HepG2 (cell line): ENCODE measurements around the gene CDC42EP5. TPM values are rescaled to one million over a fixed set of nuclear protein-coding genes. Genes with fewer than 3 reads are reported as not detected.

ENCODE experiments used
- ATAC-seq: fragments of 200-7000 bp; cut with Tn5 transposase; 3 replicates; pipeline ENCODE4 v1.9.1; 2020; ENCODE audit warnings: mild to moderate bottlenecking, moderate library complexity
- BruUV-seq: library from RNA; stranded (reverse); fragments of 400-500 nt; replicated peaks from 2 replicates; lab custom pipeline; 2021; lab: Mats Ljungman, UMichigan
- CTCF ChIA-PET: fragments of 300-600 bp; formaldehyde crosslinking; extraction: SDS; loops from one replicate; lab custom pipeline; 2021; ENCODE audit warnings: low total read pairs, inconsistent platforms, low intra/inter-chr PET ratio; lab: Yijun Ruan, JAX
- POLR2A ChIA-PET: fragments of 350-600 bp; sonication (Branson Sonifier 250); formaldehyde crosslinking; loops from one replicate; lab custom pipeline; 2020; ENCODE audit warnings: antibody characterized with exemption, inconsistent platforms; lab: Yijun Ruan, JAX
- DNase-seq: peaks from one replicate; pipeline ENCODE4 v3.0.0-alpha.2; 2015; ENCODE audit warnings: low spot score
- FAIRE-seq: peaks from 3 replicates; lab custom pipeline; 2011; peaks lifted over from hg19 to GRCh38; lab: Jason Lieb, UNC
- H2AFZ ChIP-seq: one replicate; pipeline ENCODE4 v1.6.1; 2011; ENCODE audit warnings: low read length, inconsistent platforms
- H3K27ac ChIP-seq: fragments of 300-600 bp; 3 replicates; pipeline ENCODE4 v1.8.0; 2011; ENCODE audit warnings: mixed run types, mild to moderate bottlenecking, mixed read lengths, low read length, inconsistent platforms; ENCODE audit not compliant: insufficient read depth; ENCODE audit errors: extremely low read length
- H3K27me3 ChIP-seq, 2 experiments: fragments of 200-600 bp in 1 of 2; 2 replicates in 1 of 2; 3 replicates in 1 of 2; pipeline versions ENCODE4 v1.6.0 to v1.8.0; 2011; ENCODE audit warnings: low read length in 2 of 2, mild to moderate bottlenecking in 2 of 2, moderate library complexity in 2 of 2, inconsistent platforms in 1 of 2; ENCODE audit not compliant: insufficient read depth in 2 of 2, control insufficient read depth in 1 of 2
- H3K36me3 ChIP-seq, 2 experiments: fragments of 200-600 bp in 1 of 2; replicated peaks in 1 of 2; 2 replicates in 1 of 2; 3 replicates in 1 of 2; pipeline versions ENCODE4 v1.5.1 to v1.8.0; 2011; ENCODE audit warnings: low read length in 2 of 2, inconsistent platforms in 1 of 2; ENCODE audit not compliant: insufficient read depth in 2 of 2, control insufficient read depth in 1 of 2
- H3K4me1 ChIP-seq: 2 replicates; pipeline ENCODE4 v1.5.1; 2012; ENCODE audit warnings: low read length, inconsistent platforms; ENCODE audit not compliant: insufficient read depth
- H3K4me2 ChIP-seq: 2 replicates; pipeline ENCODE4 v1.6.0; 2011; ENCODE audit warnings: low read depth, low read length, inconsistent platforms
- H3K4me3 ChIP-seq, 3 experiments: fragments of 200-600 bp in 1 of 3; sonication (generic), shearing (Covaris generic) in 1 of 3; replicated peaks in 1 of 3; 2 replicates each; pipeline ENCODE4 v1.5.1; 2011 to 2016; ENCODE audit warnings: low read length in 3 of 3, inconsistent platforms in 2 of 3, low read depth in 2 of 3, mild to moderate bottlenecking in 2 of 3, control low read depth in 1 of 3, mixed read lengths in 1 of 3; ENCODE audit not compliant: insufficient read depth in 1 of 3
- H3K79me2 ChIP-seq: one replicate; pipeline ENCODE4 v1.6.1; 2011; ENCODE audit warnings: low read length, inconsistent platforms; ENCODE audit not compliant: insufficient read depth
- H3K9ac ChIP-seq: 2 replicates; pipeline ENCODE4 v1.6.0; 2011; ENCODE audit warnings: mild to moderate bottlenecking, low read depth, low read length, inconsistent platforms; ENCODE audit not compliant: insufficient read depth
- H3K9me3 ChIP-seq: 2 replicates; pipeline ENCODE4 v1.5.1; 2012; ENCODE audit warnings: mild to moderate bottlenecking, low read length
- H4K20me1 ChIP-seq: 2 replicates; pipeline ENCODE4 v1.6.0; 2011; ENCODE audit warnings: inconsistent platforms, mild to moderate bottlenecking, low read length, moderate library complexity; ENCODE audit not compliant: insufficient read depth
- BHLHE40 ChIP-seq: IDR thresholded peaks from 2 replicates; pipeline ENCODE4 v1.6.1; 2011; ENCODE audit warnings: low read length, improper control_type of control experiment
- CREB1 ChIP-seq, 2 experiments: fragments of 450-650 bp in 1 of 2; IDR thresholded peaks; 2 replicates each; pipeline ENCODE4 v1.6.1; 2016 to 2017; ENCODE audit warnings: control low read depth in 1 of 2, mild to moderate bottlenecking in 1 of 2, missing compliant biosample characterization in 1 of 2, missing genetic modification characterization in 1 of 2
- ELF4 ChIP-seq: sonication (generic); formaldehyde crosslinking; IDR thresholded peaks from 2 replicates; pipeline ENCODE4 v1.5.0; 2020; ENCODE audit warnings: missing genetic modification reagents, mild to moderate bottlenecking, moderate library complexity, borderline replicate concordance
- GATAD2A ChIP-seq: IDR thresholded peaks from 2 replicates; pipeline ENCODE4 v1.6.1; 2016
- MXI1 ChIP-seq: IDR thresholded peaks from 3 replicates; pipeline ENCODE4 v1.6.1; 2012; ENCODE audit warnings: low read depth, low read length, inconsistent platforms, borderline replicate concordance
- RARA ChIP-seq: IDR thresholded peaks from 2 replicates; pipeline ENCODE4 v1.6.1; 2016; ENCODE audit warnings: missing genetic modification reagents, missing compliant biosample characterization
- RBFOX2 ChIP-seq: fragments of 200-400 bp; formaldehyde crosslinking; IDR thresholded peaks from 2 replicates; pipeline ENCODE4 v1.6.1; 2017; ENCODE audit warnings: low read depth, mild to moderate bottlenecking, low read length
- RBM22 ChIP-seq: fragments of 200-400 bp; formaldehyde crosslinking; optimal IDR thresholded peaks from 2 replicates; pipeline ENCODE3; 2017; ENCODE audit warnings: mild to moderate bottlenecking, low read length, moderate library complexity
- REPIN1 ChIP-seq: sonication (generic); formaldehyde crosslinking; IDR thresholded peaks from 2 replicates; pipeline ENCODE4 v1.8.0; 2022; ENCODE audit warnings: missing genetic modification reagents, low read depth, mild to moderate bottlenecking, borderline replicate concordance
- ZBTB38 ChIP-seq: sonication (generic); formaldehyde crosslinking; IDR thresholded peaks from 2 replicates; pipeline ENCODE4 v1.5.1; 2020; ENCODE audit warnings: mild to moderate bottlenecking, missing genetic modification reagents
- ZNF260 ChIP-seq: sonication (generic); formaldehyde crosslinking; IDR thresholded peaks from 2 replicates; pipeline ENCODE4 v1.4.0; 2020; ENCODE audit warnings: missing genetic modification reagents, low read depth, mild to moderate bottlenecking, borderline replicate concordance
- ZNF451 ChIP-seq: sonication (generic); formaldehyde crosslinking; IDR thresholded peaks from 2 replicates; pipeline ENCODE4 v1.5.0; 2020; ENCODE audit warnings: mild to moderate bottlenecking, missing genetic modification reagents
- WGBS: methylation state at CpG from one replicate; pipeline ENCODE4 v1.1.6; 2017; ENCODE audit warnings: low lambda C conversion rate; 5-methylcytosine and 5-hydroxymethylcytosine counted together
- in situ Hi-C: cut with HindIII; loops from 2 replicates; pipeline ENCODE4 v1.10.0; 2017; ENCODE audit warnings: low pct_unique_long_range_greater_than_20kb; ENCODE audit not compliant: extremely low pct_ligation_motif_present
- intact Hi-C: fragments of 100-400 bp; cut with micrococcal nuclease; formaldehyde crosslinking; loops from one replicate; pipeline ENCODE4 v1.10.0; 2022; ENCODE audit not compliant: unreplicated experiment
- polyA plus RNA-seq, 8 experiments: library from polyadenylated mRNA; depleted of rRNA in 3 of 8; stranded (reverse) in 7 of 8; unstranded in 1 of 8; fragments of >200 nt; fragmentation: Illumina TruSeq in 4 of 8; extraction: Trizol in 4 of 8; gene quantifications; 2 replicates each; pipeline versions ENCODE4 v1.2.1 to v1.2.3, GENCODE V29; 2011 to 2016; ENCODE audit warnings: low read depth in 4 of 8, missing spikeins in 1 of 8, mixed read lengths in 1 of 8; ENCODE audit not compliant: insufficient read depth in 1 of 8
- total RNA-seq, 5 experiments: library from RNA; depleted of rRNA; stranded (reverse); fragments of >200 nt; fragmentation: Illumina TruSeq; extraction: Trizol; gene quantifications; 2 replicates each; pipeline ENCODE4 v1.2.3, GENCODE V29; 2016; ENCODE audit warnings: low read depth in 1 of 5
- TF ChIP-seq, protein P1 (sequence below): sonication (generic); formaldehyde crosslinking; conservative IDR thresholded peaks from 2 replicates; pipeline ENCODE4 v1.8.0; 2022; ENCODE audit warnings: missing genetic modification reagents
- TF ChIP-seq, protein P2 (sequence below): sonication (generic); formaldehyde crosslinking; IDR thresholded peaks from 2 replicates; pipeline ENCODE4 v1.5.1; 2020; ENCODE audit warnings: mild to moderate bottlenecking, missing genetic modification reagents, moderate library complexity
- TF ChIP-seq, protein P3 (sequence below): sonication (generic); formaldehyde crosslinking; IDR thresholded peaks from 2 replicates; pipeline ENCODE4 v1.4.0; 2020; ENCODE audit warnings: missing genetic modification reagents, borderline replicate concordance

The CDC42EP5 gene
- total and polyA plus RNA-seq, 2 of the 13 experiments (the other 11 are each of a cell fraction or from before 2014, with no cell fraction given), result 0.41 to 1.6 TPM

DNA sequence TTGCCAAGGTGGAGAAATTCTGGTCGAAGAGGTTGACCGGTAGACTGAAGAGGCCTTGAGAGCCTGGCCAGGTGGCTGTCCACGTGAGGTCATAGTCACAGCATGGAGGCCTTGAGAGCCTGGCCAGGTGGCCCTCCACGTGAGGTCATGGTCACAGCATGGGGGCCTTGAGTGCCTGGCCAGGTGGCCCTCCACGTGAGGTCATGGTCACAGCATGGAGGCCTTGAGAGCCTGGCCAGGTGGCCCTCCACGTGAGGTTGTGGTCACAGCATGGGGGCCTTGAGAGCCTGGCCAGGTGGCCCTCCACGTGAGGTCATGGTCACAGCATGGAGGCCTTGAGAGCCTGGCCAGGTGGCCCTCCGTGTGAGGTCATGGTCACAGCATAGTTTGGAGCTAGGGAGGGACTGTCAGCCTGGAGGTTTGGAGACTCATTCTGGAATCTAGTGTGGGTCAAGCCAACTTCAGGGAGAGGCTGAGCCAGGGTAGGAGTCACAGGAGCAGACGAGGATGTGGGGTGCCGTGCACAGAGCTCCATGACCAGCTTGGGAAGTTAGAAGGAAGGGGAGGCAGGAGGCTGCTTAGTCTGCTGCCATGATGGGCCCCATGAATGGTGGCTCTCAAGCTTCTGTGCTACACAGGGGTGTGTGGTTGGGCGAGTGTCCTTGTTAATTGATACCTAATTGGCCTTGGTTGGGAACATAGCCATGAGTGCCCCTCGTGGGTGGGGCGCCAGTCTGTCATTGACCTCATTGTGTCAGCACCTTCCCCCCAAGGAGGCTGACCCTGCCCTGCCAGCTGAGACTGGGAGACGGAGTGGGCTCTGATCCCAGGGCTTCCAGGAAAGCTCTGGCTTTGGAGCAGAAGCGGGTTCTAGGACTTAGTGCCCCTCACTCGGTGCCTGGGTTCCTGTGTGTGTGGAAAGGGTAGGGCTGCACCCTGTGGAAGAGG lies 13.5 kb downstream of the CDC42EP5 start:
- Histone ChIP-seq H3K4me3 (no peak overlapping the region), H3K9ac (no peak overlapping the region), H3K4me1 (peaks cover 21% of the 10 kb centered on the region), H3K27me3 (no peaks in the 10 kb centered on the region), H4K20me1 (peaks cover 10% of the 10 kb centered on the region; the same call in 1 of the 2 replicates), H2AFZ (no peak overlapping the region), H3K27ac (no peak overlapping the region), H3K79me2 (peaks cover 12% of the 10 kb centered on the region), H3K9me3 (no peaks in the 10 kb centered on the region), H3K36me3 (peaks cover 35 to 60% of the 10 kb centered on the region in 2 experiments), H3K4me2 (no peak overlapping the region)
- CTCF ChIA-PET, result no interaction called here
- no TSS peak for BruUV-seq
- no peak for ATAC-seq
- POLR2A ChIA-PET, result interaction anchor here (1.4 to 3.5 kb wide), 2 partner anchors 11 to 323 kb away, joined by 3 to 18 read pairs; partner anchors contain the start of gene LENG8
- intact Hi-C loops (no loop called here), in situ Hi-C loops (no loop called here)
- WGBS, result 88% methylated on average over 7 of the region's 16 CpGs
- no peak for FAIRE-seq
- no peak for DNase-seq
- TF ChIP-seq CREB1 (IDR thresholded peaks at IDR 0.05) (0 out of 2 replicates have a peak, but pooled peaks have one; percentile 43), CREB1 (CRISPR knock-in tag; IDR thresholded peaks at IDR 0.05) (no peak), MXI1 (no peak), GATAD2A (CRISPR knock-in tag) (no peak), BHLHE40 (no peak), REPIN1 (CRISPR knock-in tag) (no peak), ZNF260 (CRISPR knock-in tag) (no peak), RBM22 (peak; percentile 54), ZBTB38 (CRISPR knock-in tag) (no peak), RARA (0 out of 2 replicates have a peak, but pooled peaks have one; percentile 20), ZNF451 (CRISPR knock-in tag) (no peak), ELF4 (CRISPR knock-in tag) (no peak), RBFOX2 (peak; percentile 27; the same call in 1 of the 2 replicates)
- TF ChIP-seq, protein P1, sequence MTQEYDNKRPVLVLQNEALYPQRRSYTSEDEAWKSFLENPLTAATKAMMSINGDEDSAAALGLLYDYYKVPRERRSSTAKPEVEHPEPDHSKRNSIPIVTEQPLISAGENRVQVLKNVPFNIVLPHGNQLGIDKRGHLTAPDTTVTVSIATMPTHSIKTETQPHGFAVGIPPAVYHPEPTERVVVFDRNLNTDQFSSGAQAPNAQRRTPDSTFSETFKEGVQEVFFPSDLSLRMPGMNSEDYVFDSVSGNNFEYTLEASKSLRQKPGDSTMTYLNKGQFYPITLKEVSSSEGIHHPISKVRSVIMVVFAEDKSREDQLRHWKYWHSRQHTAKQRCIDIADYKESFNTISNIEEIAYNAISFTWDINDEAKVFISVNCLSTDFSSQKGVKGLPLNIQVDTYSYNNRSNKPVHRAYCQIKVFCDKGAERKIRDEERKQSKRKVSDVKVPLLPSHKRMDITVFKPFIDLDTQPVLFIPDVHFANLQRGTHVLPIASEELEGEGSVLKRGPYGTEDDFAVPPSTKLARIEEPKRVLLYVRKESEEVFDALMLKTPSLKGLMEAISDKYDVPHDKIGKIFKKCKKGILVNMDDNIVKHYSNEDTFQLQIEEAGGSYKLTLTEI, result no peak
- TF ChIP-seq, protein P2, sequence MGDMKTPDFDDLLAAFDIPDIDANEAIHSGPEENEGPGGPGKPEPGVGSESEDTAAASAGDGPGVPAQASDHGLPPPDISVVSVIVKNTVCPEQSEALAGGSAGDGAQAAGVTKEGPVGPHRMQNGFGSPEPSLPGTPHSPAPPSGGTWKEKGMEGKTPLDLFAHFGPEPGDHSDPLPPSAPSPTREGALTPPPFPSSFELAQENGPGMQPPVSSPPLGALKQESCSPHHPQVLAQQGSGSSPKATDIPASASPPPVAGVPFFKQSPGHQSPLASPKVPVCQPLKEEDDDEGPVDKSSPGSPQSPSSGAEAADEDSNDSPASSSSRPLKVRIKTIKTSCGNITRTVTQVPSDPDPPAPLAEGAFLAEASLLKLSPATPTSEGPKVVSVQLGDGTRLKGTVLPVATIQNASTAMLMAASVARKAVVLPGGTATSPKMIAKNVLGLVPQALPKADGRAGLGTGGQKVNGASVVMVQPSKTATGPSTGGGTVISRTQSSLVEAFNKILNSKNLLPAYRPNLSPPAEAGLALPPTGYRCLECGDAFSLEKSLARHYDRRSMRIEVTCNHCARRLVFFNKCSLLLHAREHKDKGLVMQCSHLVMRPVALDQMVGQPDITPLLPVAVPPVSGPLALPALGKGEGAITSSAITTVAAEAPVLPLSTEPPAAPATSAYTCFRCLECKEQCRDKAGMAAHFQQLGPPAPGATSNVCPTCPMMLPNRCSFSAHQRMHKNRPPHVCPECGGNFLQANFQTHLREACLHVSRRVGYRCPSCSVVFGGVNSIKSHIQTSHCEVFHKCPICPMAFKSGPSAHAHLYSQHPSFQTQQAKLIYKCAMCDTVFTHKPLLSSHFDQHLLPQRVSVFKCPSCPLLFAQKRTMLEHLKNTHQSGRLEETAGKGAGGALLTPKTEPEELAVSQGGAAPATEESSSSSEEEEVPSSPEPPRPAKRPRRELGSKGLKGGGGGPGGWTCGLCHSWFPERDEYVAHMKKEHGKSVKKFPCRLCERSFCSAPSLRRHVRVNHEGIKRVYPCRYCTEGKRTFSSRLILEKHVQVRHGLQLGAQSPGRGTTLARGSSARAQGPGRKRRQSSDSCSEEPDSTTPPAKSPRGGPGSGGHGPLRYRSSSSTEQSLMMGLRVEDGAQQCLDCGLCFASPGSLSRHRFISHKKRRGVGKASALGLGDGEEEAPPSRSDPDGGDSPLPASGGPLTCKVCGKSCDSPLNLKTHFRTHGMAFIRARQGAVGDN (CRISPR knock-in tag), result peak; percentile 36
- TF ChIP-seq, protein P3, sequence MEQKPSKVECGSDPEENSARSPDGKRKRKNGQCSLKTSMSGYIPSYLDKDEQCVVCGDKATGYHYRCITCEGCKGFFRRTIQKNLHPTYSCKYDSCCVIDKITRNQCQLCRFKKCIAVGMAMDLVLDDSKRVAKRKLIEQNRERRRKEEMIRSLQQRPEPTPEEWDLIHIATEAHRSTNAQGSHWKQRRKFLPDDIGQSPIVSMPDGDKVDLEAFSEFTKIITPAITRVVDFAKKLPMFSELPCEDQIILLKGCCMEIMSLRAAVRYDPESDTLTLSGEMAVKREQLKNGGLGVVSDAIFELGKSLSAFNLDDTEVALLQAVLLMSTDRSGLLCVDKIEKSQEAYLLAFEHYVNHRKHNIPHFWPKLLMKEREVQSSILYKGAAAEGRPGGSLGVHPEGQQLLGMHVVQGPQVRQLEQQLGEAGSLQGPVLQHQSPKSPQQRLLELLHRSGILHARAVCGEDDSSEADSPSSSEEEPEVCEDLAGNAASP (CRISPR knock-in tag), result 0 out of 2 replicates have a peak, but pooled peaks have one; percentile 33
